Measurements from ENCODE around the gene MAP2K6. TPM values are rescaled to one million over a fixed set of nuclear protein-coding genes. Genes with fewer than 3 reads are reported as not detected.

MAP2K6 gene
- total RNA-seq, 1 experiment from 2014 or later = 17.7 TPM

DNA sequence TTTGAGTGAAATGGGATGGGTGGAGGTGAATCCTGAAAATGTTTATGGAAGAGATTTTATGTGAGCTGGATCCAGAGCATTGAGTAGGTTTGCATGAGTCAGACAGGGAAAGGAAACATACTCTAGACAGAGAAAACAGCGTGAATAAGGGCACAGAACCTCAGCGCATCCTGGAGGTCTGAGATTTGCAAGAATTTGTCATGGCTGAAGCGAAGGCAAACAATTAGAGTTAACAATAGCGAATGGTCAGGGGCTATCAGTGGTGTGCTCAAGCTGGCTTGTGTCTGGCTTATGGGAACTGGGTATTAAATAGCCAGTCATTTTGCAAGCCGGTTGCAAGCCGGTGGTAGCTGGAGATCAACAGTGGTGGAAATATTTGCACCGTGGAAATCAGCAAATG lies 36.4 kb downstream of the MAP2K6 start:
- H4K5ac ChIP-seq (ENCODE audit: insufficient read length, low read depth, low read length) = no peak overlapping the region
- DNase-seq = no peak

More for the DNA sequence above, 36.4 kb downstream of the MAP2K6 start:
- H3K27ac ChIP-seq (ENCODE audit: insufficient read length, low read depth, low read length) = peak overlapping the region; percentile 62
- no peaks in the 10 kb centered on the region for H3K27me3 ChIP-seq (ENCODE audit: insufficient read depth, low read length)
- H3K9me3 ChIP-seq (ENCODE audit: control insufficient read depth, low read depth, low read length) = no peaks in the 10 kb centered on the region
- no peak overlapping the region for H4K8ac ChIP-seq (replicated peaks; ENCODE audit: insufficient read length, low read depth, low read length)
- H3K79me1 ChIP-seq (ENCODE audit: insufficient read depth, low read depth, low read length, poor library complexity, severe bottlenecking) = no peaks in the 10 kb centered on the region
- Mint-ChIP-seq H3K4me1 (peaks cover 62 to 67% of the 10 kb centered on the region in 2 experiments), H3K4me3 (peak overlapping the region in 1 of 2 experiments; percentile 41; a peak in 1 of 5 replicates), H3K36me3 (ENCODE audit: insufficient read depth in 1 of 3, low read depth in 3 of 3) (no peaks in the 10 kb centered on the region; a peak in 2 of 7 replicates), H3K27me3 (ENCODE audit: low read depth) (no peaks in the 10 kb centered on the region), H3K27ac (peak overlapping the region; percentile 78 to 97 (median 94); a peak in 6 of 7 replicates), H3K9me3 (no peaks in the 10 kb centered on the region)
- no peaks in the 10 kb centered on the region for H3K79me2 ChIP-seq (ENCODE audit: insufficient read depth, low read length)
- H3K14ac ChIP-seq (ENCODE audit: insufficient read depth, low read length) = no peak overlapping the region
- peaks cover 22% of the 10 kb centered on the region for H3K4me1 ChIP-seq (ENCODE audit: insufficient read depth, low read length)
- no peak overlapping the region for H3K9ac ChIP-seq (ENCODE audit: extremely low read depth, insufficient read length, low read length)
- no peak overlapping the region for H2BK20ac ChIP-seq (ENCODE audit: low read depth, low read length, poor library complexity, severe bottlenecking)
- no peaks in the 10 kb centered on the region for H4K20me1 ChIP-seq (ENCODE audit: control insufficient read depth, insufficient read depth, insufficient read length)
- no peak overlapping the region for H3K4me2 ChIP-seq (ENCODE audit: insufficient read depth, insufficient read length, low read length)
- H3K23ac ChIP-seq (ENCODE audit: insufficient read length, low read depth, low read length) = no peak overlapping the region
- no peak overlapping the region for H2AK5ac ChIP-seq (ENCODE audit: insufficient read length, low read length)
- no peak overlapping the region for H2BK120ac ChIP-seq (ENCODE audit: low read depth, low read length, poor library complexity, severe bottlenecking)
- no CpG with 5 or more reads among the region's 7 CpGs for WGBS (ENCODE audit: extremely low coverage, insufficient read length, low lambda C conversion rate)
- no peak overlapping the region for H4K91ac ChIP-seq (ENCODE audit: insufficient read length, low read depth, low read length)
- no peak overlapping the region for H2BK15ac ChIP-seq (ENCODE audit: low read depth, low read length)
- TF ChIP-seq, protein P1, sequence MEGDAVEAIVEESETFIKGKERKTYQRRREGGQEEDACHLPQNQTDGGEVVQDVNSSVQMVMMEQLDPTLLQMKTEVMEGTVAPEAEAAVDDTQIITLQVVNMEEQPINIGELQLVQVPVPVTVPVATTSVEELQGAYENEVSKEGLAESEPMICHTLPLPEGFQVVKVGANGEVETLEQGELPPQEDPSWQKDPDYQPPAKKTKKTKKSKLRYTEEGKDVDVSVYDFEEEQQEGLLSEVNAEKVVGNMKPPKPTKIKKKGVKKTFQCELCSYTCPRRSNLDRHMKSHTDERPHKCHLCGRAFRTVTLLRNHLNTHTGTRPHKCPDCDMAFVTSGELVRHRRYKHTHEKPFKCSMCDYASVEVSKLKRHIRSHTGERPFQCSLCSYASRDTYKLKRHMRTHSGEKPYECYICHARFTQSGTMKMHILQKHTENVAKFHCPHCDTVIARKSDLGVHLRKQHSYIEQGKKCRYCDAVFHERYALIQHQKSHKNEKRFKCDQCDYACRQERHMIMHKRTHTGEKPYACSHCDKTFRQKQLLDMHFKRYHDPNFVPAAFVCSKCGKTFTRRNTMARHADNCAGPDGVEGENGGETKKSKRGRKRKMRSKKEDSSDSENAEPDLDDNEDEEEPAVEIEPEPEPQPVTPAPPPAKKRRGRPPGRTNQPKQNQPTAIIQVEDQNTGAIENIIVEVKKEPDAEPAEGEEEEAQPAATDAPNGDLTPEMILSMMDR (conservative IDR thresholded peaks at IDR 0.05) = no peak
- no peak overlapping the region for H3K56ac ChIP-seq (ENCODE audit: insufficient read length, low read depth, low read length)
- no peak overlapping the region for H3K18ac ChIP-seq (ENCODE audit: insufficient read length, low read depth, low read length)
- H2BK12ac ChIP-seq (ENCODE audit: insufficient read length, low read depth, low read length) = no peak overlapping the region
- H2AFZ ChIP-seq (ENCODE audit: low read length) = no peak overlapping the region
- H3T11ph ChIP-seq (ENCODE audit: low read length) = no peak overlapping the region
- no peaks in the 10 kb centered on the region for H3K23me2 ChIP-seq (ENCODE audit: insufficient read length, low read depth, low read length, poor library complexity, severe bottlenecking)
- no peak overlapping the region for H2BK5ac ChIP-seq (ENCODE audit: insufficient read length, low read length)
- H3K4ac ChIP-seq (ENCODE audit: low read depth, low read length) = no peak overlapping the region
